SK-N-SH (cell line): Measurements from ENCODE around the gene FAM163A. TPM values are rescaled to one million over a fixed set of nuclear protein-coding genes. Genes with fewer than 3 reads are reported as not detected.
"Not testable (repeated sequence)": the region's sequence is repeated elsewhere in the genome, so short reads cannot be mapped to it uniquely, and the experiment has no call there.

Experiments
- CTCF ChIA-PET: fragments of 300-600, 350-600 bp; formaldehyde crosslinking; extraction: SDS; loops from one replicate; lab custom pipeline; 2021; lab: Yijun Ruan, JAX
- POLR2A ChIA-PET: fragments of 350-600 bp; sonication (Branson Sonifier 250); formaldehyde crosslinking; extraction: SDS; loops from one replicate; lab custom pipeline; 2020; ENCODE audit warnings: antibody characterized with exemption, inconsistent platforms; lab: Yijun Ruan, JAX
- DNase-seq: peaks from one replicate; pipeline ENCODE4 v3.0.0; 2012
- H2AFZ ChIP-seq: fragments of 200-600 bp; sonication (generic); 2 replicates; pipeline ENCODE4 v1.8.1; 2016; ENCODE audit warnings: antibody characterized with exemption, mild to moderate bottlenecking, low read depth
- H3F3A ChIP-seq: fragments of 200-600 bp; sonication (generic); replicated peaks from 2 replicates; pipeline ENCODE3; 2016; ENCODE audit warnings: antibody characterized with exemption, mild to moderate bottlenecking; ENCODE audit not compliant: insufficient read depth
- H3K27ac ChIP-seq, 2 experiments: fragments of 200-500 bp in 1 of 2; fragments of 200-600 bp in 1 of 2; sonication (Bioruptor generic) in 1 of 2; sonication (generic), shearing (Covaris generic) in 1 of 2; 2 replicates each; pipeline versions ENCODE4 v1.5.1 to v1.6.1; 2014 to 2016; ENCODE audit warnings: low read depth in 2 of 2, inconsistent platforms in 1 of 2, low read length in 1 of 2, mild to moderate bottlenecking in 1 of 2, mixed read lengths in 1 of 2
- H3K27me3 ChIP-seq: fragments of 200-600 bp; sonication (generic), shearing (Covaris generic); 2 replicates; pipeline ENCODE4 v1.6.1; 2016; ENCODE audit warnings: mixed run types; ENCODE audit not compliant: insufficient read depth
- H3K36me3 ChIP-seq, 2 experiments: fragments of 200-500 bp in 1 of 2; fragments of 200-600 bp in 1 of 2; sonication (Bioruptor generic) in 1 of 2; sonication (generic) in 1 of 2; replicated peaks in 1 of 2; 2 replicates each; pipeline versions ENCODE3 to v1.5.1; 2014 to 2016; ENCODE audit warnings: low read length in 1 of 2, mild to moderate bottlenecking in 1 of 2; ENCODE audit not compliant: insufficient read depth in 2 of 2, control insufficient read depth in 1 of 2
- H3K4me1 ChIP-seq, 2 experiments: fragments of 200-500 bp in 1 of 2; fragments of 200-600 bp in 1 of 2; sonication (Bioruptor generic) in 1 of 2; sonication (generic), shearing (Covaris generic) in 1 of 2; 2 replicates each; pipeline versions ENCODE4 v1.5.1 to v1.6.1; 2014 to 2016; ENCODE audit warnings: low read depth in 1 of 2, low read length in 1 of 2, mixed run types in 1 of 2; ENCODE audit not compliant: insufficient read depth in 2 of 2, control insufficient read depth in 1 of 2
- H3K4me2 ChIP-seq: fragments of 200-600 bp; sonication (generic), shearing (Covaris generic); 2 replicates; pipeline ENCODE4 v1.6.1; 2017; ENCODE audit warnings: mixed run types
- H3K4me3 ChIP-seq, 2 experiments: fragments of 200-500 bp in 1 of 2; fragments of 200-600 bp in 1 of 2; sonication (Bioruptor generic) in 1 of 2; sonication (generic), shearing (Covaris generic) in 1 of 2; 2 replicates each; pipeline versions ENCODE4 v1.5.1 to v1.8.1; 2014 to 2016; ENCODE audit warnings: low read depth in 2 of 2, inconsistent platforms in 1 of 2, low read length in 1 of 2, mild to moderate bottlenecking in 1 of 2, mixed read lengths in 1 of 2, moderate library complexity in 1 of 2
- H3K79me2 ChIP-seq: fragments of 200-600 bp; sonication (generic); 2 replicates; pipeline ENCODE4 v1.8.1; 2017; ENCODE audit warnings: mild to moderate bottlenecking; ENCODE audit not compliant: insufficient read depth
- H3K9ac ChIP-seq: fragments of 200-600 bp; sonication (generic); 2 replicates; pipeline ENCODE4 v1.6.1; 2017; ENCODE audit warnings: mixed run types
- H3K9me2 ChIP-seq: fragments of 200-600 bp; sonication (generic); 2 replicates; pipeline ENCODE4 v1.6.1; 2017; ENCODE audit warnings: mixed run types
- H3K9me3 ChIP-seq: fragments of 200-600 bp; sonication (generic); 2 replicates; pipeline ENCODE4 v1.6.1; 2017; ENCODE audit warnings: mixed run types, mild to moderate bottlenecking, moderate library complexity
- H4K20me1 ChIP-seq: fragments of 200-600 bp; sonication (generic); 2 replicates; pipeline ENCODE4 v1.6.1; 2017; ENCODE audit warnings: mild to moderate bottlenecking, mixed run types; ENCODE audit not compliant: insufficient read depth
- CHD2 ChIP-seq: fragments of 150-350 bp; IDR thresholded peaks from 2 replicates; pipeline ENCODE4 v1.6.1; 2018; ENCODE audit warnings: low read length; ENCODE audit not compliant: partially characterized antibody
- EP300 ChIP-seq, 2 experiments: IDR thresholded peaks; 2 replicates each; pipeline versions ENCODE4 v1.4.0 to v1.6.1; 2012; ENCODE audit warnings: borderline replicate concordance in 1 of 2, low read depth in 1 of 2, low read length in 1 of 2
- FOXJ3 ChIP-seq: sonication (generic); formaldehyde crosslinking; IDR thresholded peaks from 2 replicates; pipeline ENCODE4 v1.5.1; 2020; ENCODE audit warnings: mild to moderate bottlenecking, missing genetic modification reagents
- FOXM1 ChIP-seq: IDR thresholded peaks from 2 replicates; pipeline ENCODE4 v1.4.0; 2012; ENCODE audit warnings: low read depth, mild to moderate bottlenecking
- NRF1 ChIP-seq: IDR thresholded peaks from 2 replicates; pipeline ENCODE4 v1.6.1; 2012; ENCODE audit warnings: low read depth, mild to moderate bottlenecking, low read length
- POLR2AphosphoS5 ChIP-seq: IDR thresholded peaks from 2 replicates; pipeline ENCODE4 v1.6.1; 2012; ENCODE audit warnings: low read depth, low read length
- REST ChIP-seq: IDR thresholded peaks from 2 replicates; pipeline ENCODE4 v1.6.1; 2012; ENCODE audit warnings: mild to moderate bottlenecking, low read depth, low read length, moderate library complexity
- SMC3 ChIP-seq: IDR thresholded peaks from 2 replicates; pipeline ENCODE4 v1.6.1; 2012; ENCODE audit warnings: low read depth, low read length, improper control_type of control experiment
- TAF1 ChIP-seq: IDR thresholded peaks from 2 replicates; pipeline ENCODE4 v1.6.1; 2012; ENCODE audit warnings: low read depth, mild to moderate bottlenecking, low read length, moderate library complexity, borderline replicate concordance
- WGBS: methylation state at CpG from one replicate; pipeline ENCODE4 v1.1.6; 2017; ENCODE audit warnings: low lambda C conversion rate; 5-methylcytosine and 5-hydroxymethylcytosine counted together
- polyA plus RNA-seq, 3 experiments: library from polyadenylated mRNA; depleted of rRNA; stranded (reverse); fragments of >200 nt; gene quantifications; 2 replicates each; pipeline ENCODE4 v1.2.3, GENCODE V29; 2012
- TF ChIP-seq, protein P1 (sequence below): fragments of 150-350 bp; IDR thresholded peaks from 2 replicates; pipeline ENCODE4 v1.6.1; 2016; ENCODE audit warnings: mild to moderate bottlenecking, low read depth, low read length
- TF ChIP-seq, protein P2 (sequence below): IDR thresholded peaks from 2 replicates; pipeline ENCODE4 v1.4.0; 2012; ENCODE audit warnings: low read depth, borderline replicate concordance
- TF ChIP-seq, protein P3 (sequence below): fragments of 200-600 bp; sonication (generic); IDR thresholded peaks from 2 replicates; pipeline ENCODE4 v1.6.1; 2017; ENCODE audit warnings: antibody characterized with exemption, mild to moderate bottlenecking, moderate library complexity

The FAM163A gene
- polyA plus RNA-seq, 1 of the 3 experiments (the other 2 are of a cell fraction): 0.43 TPM

DNA sequence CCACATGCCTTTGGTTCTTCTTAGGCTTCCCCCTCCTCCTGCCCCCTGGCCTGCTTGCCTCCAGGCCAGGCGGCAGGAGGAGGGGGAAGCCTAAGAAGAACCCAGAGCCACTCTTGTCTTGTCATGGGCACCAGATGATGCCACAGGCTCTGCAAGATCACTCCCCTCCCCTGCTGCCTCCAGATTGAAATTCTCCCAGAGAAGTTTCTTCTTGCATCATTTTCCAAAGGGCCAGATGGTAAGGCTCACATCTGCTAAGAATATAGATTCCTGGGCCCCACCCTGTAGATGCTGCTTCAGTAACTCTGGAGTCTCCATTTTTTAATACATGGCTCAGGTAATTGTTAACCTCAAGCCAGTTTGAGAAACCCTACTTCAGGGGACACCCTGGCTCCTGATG, 60.8 kb downstream of the FAM163A start:
- no peaks in the 10 kb centered on the region for H3F3A ChIP-seq
- H3K27me3 ChIP-seq: no peaks in the 10 kb centered on the region; the same call in 1 of the 2 replicates
- no peaks in the 10 kb centered on the region for H4K20me1 ChIP-seq
- no peak overlapping the region for H3K4me3 ChIP-seq
- ChIA-PET POLR2A (no interaction called here), CTCF (interaction anchor here (3.3 to 20.9 kb wide), 2 partner anchors 11 to 96 kb away, joined by 26 to 862 read pairs; no protein-coding TSS in a partner anchor)
- no peak overlapping the region for H3K9ac ChIP-seq
- H3K79me2 ChIP-seq: no peaks in the 10 kb centered on the region
- 50% methylated on average over 1 of the region's 1 CpG for WGBS
- H3K4me2 ChIP-seq: no peak overlapping the region
- no peak overlapping the region for H2AFZ ChIP-seq
- no peak overlapping the region; a peak in 1 of 4 replicates for H3K27ac ChIP-seq
- DNase-seq: no peak
- H3K9me2 ChIP-seq: no peaks in the 10 kb centered on the region
- H3K9me3 ChIP-seq: no peaks in the 10 kb centered on the region
- peaks cover 0 to 52% of the 10 kb centered on the region in 2 experiments; a peak in 1 of 4 replicates for H3K4me1 ChIP-seq
- no peaks in the 10 kb centered on the region for H3K36me3 ChIP-seq
- TF ChIP-seq, protein P1, sequence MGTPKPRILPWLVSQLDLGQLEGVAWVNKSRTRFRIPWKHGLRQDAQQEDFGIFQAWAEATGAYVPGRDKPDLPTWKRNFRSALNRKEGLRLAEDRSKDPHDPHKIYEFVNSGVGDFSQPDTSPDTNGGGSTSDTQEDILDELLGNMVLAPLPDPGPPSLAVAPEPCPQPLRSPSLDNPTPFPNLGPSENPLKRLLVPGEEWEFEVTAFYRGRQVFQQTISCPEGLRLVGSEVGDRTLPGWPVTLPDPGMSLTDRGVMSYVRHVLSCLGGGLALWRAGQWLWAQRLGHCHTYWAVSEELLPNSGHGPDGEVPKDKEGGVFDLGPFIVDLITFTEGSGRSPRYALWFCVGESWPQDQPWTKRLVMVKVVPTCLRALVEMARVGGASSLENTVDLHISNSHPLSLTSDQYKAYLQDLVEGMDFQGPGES: no peak
- TF ChIP-seq SMC3: no peak
- TF ChIP-seq, protein P2, sequence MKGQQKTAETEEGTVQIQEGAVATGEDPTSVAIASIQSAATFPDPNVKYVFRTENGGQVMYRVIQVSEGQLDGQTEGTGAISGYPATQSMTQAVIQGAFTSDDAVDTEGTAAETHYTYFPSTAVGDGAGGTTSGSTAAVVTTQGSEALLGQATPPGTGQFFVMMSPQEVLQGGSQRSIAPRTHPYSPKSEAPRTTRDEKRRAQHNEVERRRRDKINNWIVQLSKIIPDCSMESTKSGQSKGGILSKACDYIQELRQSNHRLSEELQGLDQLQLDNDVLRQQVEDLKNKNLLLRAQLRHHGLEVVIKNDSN: no peak
- no peak for TF ChIP-seq FOXJ3 (CRISPR knock-in tag)
- no peak for TF ChIP-seq TAF1
- TF ChIP-seq CHD2: no peak
- TF ChIP-seq NRF1: no peak
- no peak for TF ChIP-seq POLR2AphosphoS5
- TF ChIP-seq, protein P3, sequence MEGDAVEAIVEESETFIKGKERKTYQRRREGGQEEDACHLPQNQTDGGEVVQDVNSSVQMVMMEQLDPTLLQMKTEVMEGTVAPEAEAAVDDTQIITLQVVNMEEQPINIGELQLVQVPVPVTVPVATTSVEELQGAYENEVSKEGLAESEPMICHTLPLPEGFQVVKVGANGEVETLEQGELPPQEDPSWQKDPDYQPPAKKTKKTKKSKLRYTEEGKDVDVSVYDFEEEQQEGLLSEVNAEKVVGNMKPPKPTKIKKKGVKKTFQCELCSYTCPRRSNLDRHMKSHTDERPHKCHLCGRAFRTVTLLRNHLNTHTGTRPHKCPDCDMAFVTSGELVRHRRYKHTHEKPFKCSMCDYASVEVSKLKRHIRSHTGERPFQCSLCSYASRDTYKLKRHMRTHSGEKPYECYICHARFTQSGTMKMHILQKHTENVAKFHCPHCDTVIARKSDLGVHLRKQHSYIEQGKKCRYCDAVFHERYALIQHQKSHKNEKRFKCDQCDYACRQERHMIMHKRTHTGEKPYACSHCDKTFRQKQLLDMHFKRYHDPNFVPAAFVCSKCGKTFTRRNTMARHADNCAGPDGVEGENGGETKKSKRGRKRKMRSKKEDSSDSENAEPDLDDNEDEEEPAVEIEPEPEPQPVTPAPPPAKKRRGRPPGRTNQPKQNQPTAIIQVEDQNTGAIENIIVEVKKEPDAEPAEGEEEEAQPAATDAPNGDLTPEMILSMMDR: no peak
- no peak for TF ChIP-seq FOXM1
- TF ChIP-seq REST: no peak
- TF ChIP-seq EP300 (IDR thresholded peaks at IDR 0.05; ENCODE audit: borderline replicate concordance in 1 of 2, low read depth in 1 of 2, low read length in 1 of 2): no peak

DNA sequence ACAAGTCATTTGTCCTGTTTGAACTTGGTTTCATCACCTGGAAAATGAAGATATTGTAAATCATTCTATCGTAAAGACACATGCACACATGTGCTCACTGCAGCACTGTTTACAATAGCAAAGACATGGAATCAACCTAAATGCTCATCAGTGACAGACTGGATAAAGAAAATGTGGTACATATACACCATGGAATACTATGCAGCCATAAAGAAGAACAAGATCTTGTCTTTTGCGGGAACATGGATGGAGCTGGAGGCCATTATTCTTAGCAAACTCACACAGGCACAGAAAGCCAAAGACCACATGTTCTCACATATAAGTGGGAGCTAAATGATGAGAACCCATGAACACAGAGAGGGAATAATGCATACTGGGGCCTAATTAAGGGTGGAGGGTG, 61.3 kb downstream of the FAM163A start:
- not testable (repeated sequence) for H3K4me3 ChIP-seq, H3F3A ChIP-seq, H3K4me2 ChIP-seq, H3K9me3 ChIP-seq, H4K20me1 ChIP-seq, H3K79me2 ChIP-seq, H3K9ac ChIP-seq, H3K36me3 ChIP-seq, DNase-seq, H3K9me2 ChIP-seq, H3K27ac ChIP-seq, H3K27me3 ChIP-seq, H2AFZ ChIP-seq
- 92% methylated on average over 2 of the region's 2 CpGs for WGBS
- CTCF ChIA-PET: interaction anchor here (3.3 to 20.9 kb wide), 2 partner anchors 10 to 97 kb away, joined by 26 to 862 read pairs; no protein-coding TSS in a partner anchor
- POLR2A ChIA-PET: interaction anchor here (0.8 kb wide), 1 partner anchor 9 kb away, joined by 3 read pairs; no protein-coding TSS in a partner anchor
- peaks cover 0 to 51% of the 10 kb centered on the region in 2 experiments; a peak in 1 of 4 replicates for H3K4me1 ChIP-seq
